HepG2 (cell line): ENCODE measurements around the gene TNRC18. TPM values are rescaled to one million over a fixed set of nuclear protein-coding genes. Genes with fewer than 3 reads are reported as not detected.

Experiments
- ADNP ChIP-seq: sonication (generic); formaldehyde crosslinking; IDR thresholded peaks from 2 replicates; pipeline ENCODE4 v1.4.0; 2020; ENCODE audit warnings: missing genetic modification reagents
- CCDC6 ChIP-seq: sonication (generic); formaldehyde crosslinking; IDR thresholded peaks from 2 replicates; pipeline ENCODE4 v1.8.1; 2022; ENCODE audit warnings: mild to moderate bottlenecking, missing genetic modification reagents, moderate library complexity
- GMEB2 ChIP-seq: IDR thresholded peaks from 2 replicates; pipeline ENCODE4 v1.6.1; 2016; ENCODE audit warnings: missing biosample characterization, missing genetic modification reagents, low read depth
- IKZF5 ChIP-seq: IDR thresholded peaks from 2 replicates; pipeline ENCODE4 v1.6.1; 2018; ENCODE audit warnings: missing genetic modification reagents, mild to moderate bottlenecking, missing compliant biosample characterization
- MBD4 ChIP-seq: IDR thresholded peaks from 2 replicates; pipeline ENCODE4 v1.6.1; 2012; ENCODE audit warnings: low read length, inconsistent platforms, borderline replicate concordance
- MLX ChIP-seq: IDR thresholded peaks from 2 replicates; pipeline ENCODE4 v1.6.1; 2016
- NFKBIZ ChIP-seq: IDR thresholded peaks from 2 replicates; pipeline ENCODE4 v1.6.1; 2018; ENCODE audit warnings: missing genetic modification reagents, missing compliant biosample characterization
- REPIN1 ChIP-seq: sonication (generic); formaldehyde crosslinking; IDR thresholded peaks from 2 replicates; pipeline ENCODE4 v1.8.0; 2022; ENCODE audit warnings: missing genetic modification reagents, low read depth, mild to moderate bottlenecking, borderline replicate concordance
- TRAFD1 ChIP-seq: sonication (generic); formaldehyde crosslinking; IDR thresholded peaks from 2 replicates; pipeline ENCODE4 v1.5.1; 2020; ENCODE audit warnings: missing genetic modification reagents, mild to moderate bottlenecking, borderline replicate concordance
- ZBTB40 ChIP-seq, 2 experiments: fragments of 450-650 bp in 1 of 2; sonication (generic) in 1 of 2; formaldehyde crosslinking in 1 of 2; IDR thresholded peaks; 2 replicates each; pipeline versions ENCODE4 v1.6.1 to v1.8.0; 2016 to 2022; ENCODE audit warnings: antibody characterized with exemption in 1 of 2, mild to moderate bottlenecking in 1 of 2, missing genetic modification reagents in 1 of 2
- ZNF34 ChIP-seq: sonication (generic); formaldehyde crosslinking; IDR thresholded peaks from 2 replicates; pipeline ENCODE4 v1.4.0; 2020; ENCODE audit warnings: mild to moderate bottlenecking, missing genetic modification reagents, borderline replicate concordance
- ZNF350 ChIP-seq: sonication (generic); formaldehyde crosslinking; IDR thresholded peaks from 2 replicates; pipeline ENCODE4 v1.4.0; 2020; ENCODE audit warnings: mild to moderate bottlenecking, low read depth, missing genetic modification reagents, borderline replicate concordance
- ZNF652 ChIP-seq: IDR thresholded peaks from 2 replicates; pipeline ENCODE4 v1.6.1; 2016; ENCODE audit warnings: low read depth, borderline replicate concordance
- ZNF720 ChIP-seq: sonication (generic); formaldehyde crosslinking; IDR thresholded peaks from 2 replicates; pipeline ENCODE4 v1.4.0; 2020; ENCODE audit warnings: missing genetic modification reagents
- polyA plus RNA-seq, 8 experiments: library from polyadenylated mRNA; depleted of rRNA in 3 of 8; stranded (reverse) in 7 of 8; unstranded in 1 of 8; fragments of >200 nt; fragmentation: Illumina TruSeq in 4 of 8; extraction: Trizol in 4 of 8; gene quantifications; 2 replicates each; pipeline versions ENCODE4 v1.2.1 to v1.2.3, GENCODE V29; 2011 to 2016; ENCODE audit warnings: low read depth in 4 of 8, missing spikeins in 1 of 8, mixed read lengths in 1 of 8; ENCODE audit not compliant: insufficient read depth in 1 of 8
- total RNA-seq, 5 experiments: library from RNA; depleted of rRNA; stranded (reverse); fragments of >200 nt; fragmentation: Illumina TruSeq; extraction: Trizol; gene quantifications; 2 replicates each; pipeline ENCODE4 v1.2.3, GENCODE V29; 2016; ENCODE audit warnings: low read depth in 1 of 5

Gene TNRC18
- total and polyA plus RNA-seq, 2 of the 13 experiments (the other 11 are each of a cell fraction or from before 2014, with no cell fraction given) = 11.7 to 17.4 TPM

GRCh38 chr7:5425507-5426225 is 2.0 kb upstream of the TNRC18 start (continued):
- TF ChIP-seq ZBTB40 (IDR thresholded peaks at IDR 0.05) (no peak), ZBTB40 (CRISPR knock-in tag; IDR thresholded peaks at IDR 0.05) (0 out of 2 replicates have a peak, but pooled peaks have one; percentile 46), ZNF652 (CRISPR knock-in tag) (no peak), CCDC6 (CRISPR knock-in tag) (no peak; the same call in 1 of the 2 replicates), TRAFD1 (CRISPR knock-in tag) (no peak), NFKBIZ (CRISPR knock-in tag) (no peak), ZNF350 (CRISPR knock-in tag) (no peak), REPIN1 (CRISPR knock-in tag) (no peak), MLX (CRISPR knock-in tag) (no peak), ZNF720 (no peak), ADNP (CRISPR knock-in tag) (no peak), ZNF34 (CRISPR knock-in tag) (no peak), MBD4 (no peak), GMEB2 (CRISPR knock-in tag) (no peak), IKZF5 (no peak; the same call in 1 of the 2 replicates)
